HL-60 (cell line): ENCODE data around the gene TMEM184A.

Experiments used
- CTCF ChIP-seq: IDR thresholded peaks from one replicate; pipeline ENCODE4 v1.5.1; 2011; ENCODE audit warnings: low read length, control low read depth, inconsistent platforms; ENCODE audit not compliant: insufficient read depth
- GABPA ChIP-seq: IDR thresholded peaks from 2 replicates; pipeline ENCODE4 v1.6.1; 2012; ENCODE audit warnings: low read depth
- POLR2AphosphoS5 ChIP-seq: IDR thresholded peaks from 2 replicates; pipeline ENCODE4 v1.6.1; 2012; ENCODE audit warnings: low read depth
- SPI1 ChIP-seq: IDR thresholded peaks from 2 replicates; pipeline ENCODE4 v1.6.1; 2012; ENCODE audit warnings: low read depth, mild to moderate bottlenecking, borderline replicate concordance
- TF ChIP-seq, protein P1 (sequence below): IDR thresholded peaks from 2 replicates; pipeline ENCODE4 v1.6.1; 2012; ENCODE audit warnings: low read depth; ENCODE audit not compliant: insufficient replicate concordance

GRCh38 chr7:1585142-1585981 lies 29.4 kb upstream of the TMEM184A start:
- TF ChIP-seq CTCF (no peak), POLR2AphosphoS5 (no peak), GABPA (no peak), SPI1 (no peak)
- TF ChIP-seq, protein P1, sequence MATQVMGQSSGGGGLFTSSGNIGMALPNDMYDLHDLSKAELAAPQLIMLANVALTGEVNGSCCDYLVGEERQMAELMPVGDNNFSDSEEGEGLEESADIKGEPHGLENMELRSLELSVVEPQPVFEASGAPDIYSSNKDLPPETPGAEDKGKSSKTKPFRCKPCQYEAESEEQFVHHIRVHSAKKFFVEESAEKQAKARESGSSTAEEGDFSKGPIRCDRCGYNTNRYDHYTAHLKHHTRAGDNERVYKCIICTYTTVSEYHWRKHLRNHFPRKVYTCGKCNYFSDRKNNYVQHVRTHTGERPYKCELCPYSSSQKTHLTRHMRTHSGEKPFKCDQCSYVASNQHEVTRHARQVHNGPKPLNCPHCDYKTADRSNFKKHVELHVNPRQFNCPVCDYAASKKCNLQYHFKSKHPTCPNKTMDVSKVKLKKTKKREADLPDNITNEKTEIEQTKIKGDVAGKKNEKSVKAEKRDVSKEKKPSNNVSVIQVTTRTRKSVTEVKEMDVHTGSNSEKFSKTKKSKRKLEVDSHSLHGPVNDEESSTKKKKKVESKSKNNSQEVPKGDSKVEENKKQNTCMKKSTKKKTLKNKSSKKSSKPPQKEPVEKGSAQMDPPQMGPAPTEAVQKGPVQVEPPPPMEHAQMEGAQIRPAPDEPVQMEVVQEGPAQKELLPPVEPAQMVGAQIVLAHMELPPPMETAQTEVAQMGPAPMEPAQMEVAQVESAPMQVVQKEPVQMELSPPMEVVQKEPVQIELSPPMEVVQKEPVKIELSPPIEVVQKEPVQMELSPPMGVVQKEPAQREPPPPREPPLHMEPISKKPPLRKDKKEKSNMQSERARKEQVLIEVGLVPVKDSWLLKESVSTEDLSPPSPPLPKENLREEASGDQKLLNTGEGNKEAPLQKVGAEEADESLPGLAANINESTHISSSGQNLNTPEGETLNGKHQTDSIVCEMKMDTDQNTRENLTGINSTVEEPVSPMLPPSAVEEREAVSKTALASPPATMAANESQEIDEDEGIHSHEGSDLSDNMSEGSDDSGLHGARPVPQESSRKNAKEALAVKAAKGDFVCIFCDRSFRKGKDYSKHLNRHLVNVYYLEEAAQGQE: no peak
